Measurements from ENCODE around the gene RPL3.

DNA sequence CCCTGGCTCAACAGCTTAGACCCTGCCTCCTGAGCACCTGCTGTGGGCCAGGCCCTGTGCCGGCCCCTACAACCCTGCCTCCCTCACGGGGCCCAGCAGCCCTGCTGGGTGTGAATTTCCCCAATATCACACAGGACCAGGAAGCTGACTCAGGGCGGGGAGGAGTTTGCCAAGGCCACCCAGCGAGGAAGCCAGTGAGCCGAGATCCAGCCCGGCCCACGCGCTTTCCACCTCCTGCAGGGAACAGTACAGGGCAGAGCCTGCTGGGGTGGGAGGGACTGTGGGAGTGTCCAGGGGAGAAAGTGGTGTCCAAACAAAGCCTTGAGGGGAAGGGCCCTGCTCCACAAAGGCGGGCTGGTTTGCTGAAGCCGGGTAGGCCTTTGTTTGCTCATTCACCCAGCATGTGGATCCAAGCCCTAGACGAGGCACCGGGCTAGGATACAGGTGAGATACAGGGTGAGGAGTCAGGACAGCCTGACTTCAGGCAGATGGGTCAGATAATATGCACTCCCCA, 26.8 kb downstream of the RPL3 start:
- TF ChIP-seq, protein P1, sequence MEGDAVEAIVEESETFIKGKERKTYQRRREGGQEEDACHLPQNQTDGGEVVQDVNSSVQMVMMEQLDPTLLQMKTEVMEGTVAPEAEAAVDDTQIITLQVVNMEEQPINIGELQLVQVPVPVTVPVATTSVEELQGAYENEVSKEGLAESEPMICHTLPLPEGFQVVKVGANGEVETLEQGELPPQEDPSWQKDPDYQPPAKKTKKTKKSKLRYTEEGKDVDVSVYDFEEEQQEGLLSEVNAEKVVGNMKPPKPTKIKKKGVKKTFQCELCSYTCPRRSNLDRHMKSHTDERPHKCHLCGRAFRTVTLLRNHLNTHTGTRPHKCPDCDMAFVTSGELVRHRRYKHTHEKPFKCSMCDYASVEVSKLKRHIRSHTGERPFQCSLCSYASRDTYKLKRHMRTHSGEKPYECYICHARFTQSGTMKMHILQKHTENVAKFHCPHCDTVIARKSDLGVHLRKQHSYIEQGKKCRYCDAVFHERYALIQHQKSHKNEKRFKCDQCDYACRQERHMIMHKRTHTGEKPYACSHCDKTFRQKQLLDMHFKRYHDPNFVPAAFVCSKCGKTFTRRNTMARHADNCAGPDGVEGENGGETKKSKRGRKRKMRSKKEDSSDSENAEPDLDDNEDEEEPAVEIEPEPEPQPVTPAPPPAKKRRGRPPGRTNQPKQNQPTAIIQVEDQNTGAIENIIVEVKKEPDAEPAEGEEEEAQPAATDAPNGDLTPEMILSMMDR (IDR thresholded peaks at IDR 0.05; ENCODE audit: low read depth, low read length, missing input control) = no peak
- TF ChIP-seq TAF1 (conservative IDR thresholded peaks at IDR 0.05) (no peak), RAD21 (IDR thresholded peaks at IDR 0.05) (peak; percentile 43 to 58), SP1 (IDR thresholded peaks at IDR 0.05) (peak; percentile 83), EGR1 (IDR thresholded peaks at IDR 0.05; ENCODE audit: low read depth in 2 of 2) (peak; percentile 56 to 85), YY1 (IDR thresholded peaks at IDR 0.05) (peak; percentile 77), RXRA (IDR thresholded peaks at IDR 0.05) (peak; percentile 75 to 84), GABPA (IDR thresholded peaks at IDR 0.05 in 1 of 2, conservative IDR thresholded peaks at IDR 0.05 in 1 of 2) (peak in 1 of 2 donors; percentile 56), FOXA1 (IDR thresholded peaks at IDR 0.05) (peak; percentile 58), JUND (IDR thresholded peaks at IDR 0.05) (peak; percentile 56 to 78)
- TF ChIP-seq, protein P2, sequence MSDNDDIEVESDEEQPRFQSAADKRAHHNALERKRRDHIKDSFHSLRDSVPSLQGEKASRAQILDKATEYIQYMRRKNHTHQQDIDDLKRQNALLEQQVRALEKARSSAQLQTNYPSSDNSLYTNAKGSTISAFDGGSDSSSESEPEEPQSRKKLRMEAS (IDR thresholded peaks at IDR 0.05) = peak; percentile 97
- TF ChIP-seq, protein P3, sequence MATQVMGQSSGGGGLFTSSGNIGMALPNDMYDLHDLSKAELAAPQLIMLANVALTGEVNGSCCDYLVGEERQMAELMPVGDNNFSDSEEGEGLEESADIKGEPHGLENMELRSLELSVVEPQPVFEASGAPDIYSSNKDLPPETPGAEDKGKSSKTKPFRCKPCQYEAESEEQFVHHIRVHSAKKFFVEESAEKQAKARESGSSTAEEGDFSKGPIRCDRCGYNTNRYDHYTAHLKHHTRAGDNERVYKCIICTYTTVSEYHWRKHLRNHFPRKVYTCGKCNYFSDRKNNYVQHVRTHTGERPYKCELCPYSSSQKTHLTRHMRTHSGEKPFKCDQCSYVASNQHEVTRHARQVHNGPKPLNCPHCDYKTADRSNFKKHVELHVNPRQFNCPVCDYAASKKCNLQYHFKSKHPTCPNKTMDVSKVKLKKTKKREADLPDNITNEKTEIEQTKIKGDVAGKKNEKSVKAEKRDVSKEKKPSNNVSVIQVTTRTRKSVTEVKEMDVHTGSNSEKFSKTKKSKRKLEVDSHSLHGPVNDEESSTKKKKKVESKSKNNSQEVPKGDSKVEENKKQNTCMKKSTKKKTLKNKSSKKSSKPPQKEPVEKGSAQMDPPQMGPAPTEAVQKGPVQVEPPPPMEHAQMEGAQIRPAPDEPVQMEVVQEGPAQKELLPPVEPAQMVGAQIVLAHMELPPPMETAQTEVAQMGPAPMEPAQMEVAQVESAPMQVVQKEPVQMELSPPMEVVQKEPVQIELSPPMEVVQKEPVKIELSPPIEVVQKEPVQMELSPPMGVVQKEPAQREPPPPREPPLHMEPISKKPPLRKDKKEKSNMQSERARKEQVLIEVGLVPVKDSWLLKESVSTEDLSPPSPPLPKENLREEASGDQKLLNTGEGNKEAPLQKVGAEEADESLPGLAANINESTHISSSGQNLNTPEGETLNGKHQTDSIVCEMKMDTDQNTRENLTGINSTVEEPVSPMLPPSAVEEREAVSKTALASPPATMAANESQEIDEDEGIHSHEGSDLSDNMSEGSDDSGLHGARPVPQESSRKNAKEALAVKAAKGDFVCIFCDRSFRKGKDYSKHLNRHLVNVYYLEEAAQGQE (IDR thresholded peaks at IDR 0.05) = peak; percentile 71
- TF ChIP-seq, protein P4, sequence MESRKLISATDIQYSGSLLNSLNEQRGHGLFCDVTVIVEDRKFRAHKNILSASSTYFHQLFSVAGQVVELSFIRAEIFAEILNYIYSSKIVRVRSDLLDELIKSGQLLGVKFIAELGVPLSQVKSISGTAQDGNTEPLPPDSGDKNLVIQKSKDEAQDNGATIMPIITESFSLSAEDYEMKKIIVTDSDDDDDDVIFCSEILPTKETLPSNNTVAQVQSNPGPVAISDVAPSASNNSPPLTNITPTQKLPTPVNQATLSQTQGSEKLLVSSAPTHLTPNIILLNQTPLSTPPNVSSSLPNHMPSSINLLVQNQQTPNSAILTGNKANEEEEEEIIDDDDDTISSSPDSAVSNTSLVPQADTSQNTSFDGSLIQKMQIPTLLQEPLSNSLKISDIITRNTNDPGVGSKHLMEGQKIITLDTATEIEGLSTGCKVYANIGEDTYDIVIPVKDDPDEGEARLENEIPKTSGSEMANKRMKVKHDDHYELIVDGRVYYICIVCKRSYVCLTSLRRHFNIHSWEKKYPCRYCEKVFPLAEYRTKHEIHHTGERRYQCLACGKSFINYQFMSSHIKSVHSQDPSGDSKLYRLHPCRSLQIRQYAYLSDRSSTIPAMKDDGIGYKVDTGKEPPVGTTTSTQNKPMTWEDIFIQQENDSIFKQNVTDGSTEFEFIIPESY (IDR thresholded peaks at IDR 0.05) = no peak
